Measurements from ENCODE around the gene MAP4.

Gene MAP4

GRCh38 chr3:47854267-47854666 lies 161.9 kb downstream of the MAP4 start:
- Mint-ChIP-seq H3K4me1 (ENCODE audit: low read depth in 2 of 2) (peaks cover 0 to 2% of the 10 kb centered on the region in 2 donors), H3K4me3 (no peak overlapping the region), H3K36me3 (ENCODE audit: insufficient read depth) (peaks cover 41% of the 10 kb centered on the region), H3K27me3 (no peaks in the 10 kb centered on the region), H3K27ac (peak overlapping the region in 1 of 2 donors; percentile 44), H3K9me3 (no peaks in the 10 kb centered on the region)
- DNase-seq (no peak), ATAC-seq (replicated peaks) (no peak)

- H3K4me3 Mint-ChIP-seq: no peak overlapping the region
- H3K9me3 Mint-ChIP-seq: no peaks in the 10 kb centered on the region
- no peaks in the 10 kb centered on the region for H3K27me3 Mint-ChIP-seq
- peaks cover 0 to 2% of the 10 kb centered on the region in 2 donors for H3K4me1 Mint-ChIP-seq (ENCODE audit: low read depth in 2 of 2)
- ATAC-seq (replicated peaks): no peak
- no peak for DNase-seq
- peaks cover 44% of the 10 kb centered on the region for H3K36me3 Mint-ChIP-seq (ENCODE audit: insufficient read depth)
- H3K27ac Mint-ChIP-seq: peak overlapping the region in 1 of 2 donors; percentile 57
Measured at GRCh38 chr3:47852604-47853602, 163.3 kb downstream of the MAP4 start.

GRCh38 chr3:47851888-47852603 lies 164.2 kb downstream of the MAP4 start:
- Mint-ChIP-seq H3K27me3 (no peaks in the 10 kb centered on the region), H3K4me3 (no peak overlapping the region), H3K27ac (peak overlapping the region in 1 of 2 donors; percentile 57), H3K4me1 (ENCODE audit: low read depth in 2 of 2) (peaks cover 0 to 2% of the 10 kb centered on the region in 2 donors), H3K9me3 (no peaks in the 10 kb centered on the region), H3K36me3 (ENCODE audit: insufficient read depth) (peaks cover 49% of the 10 kb centered on the region)
- ATAC-seq (replicated peaks) (no peak), DNase-seq (no peak)

- Mint-ChIP-seq H3K36me3 (ENCODE audit: insufficient read depth) (peaks cover 51% of the 10 kb centered on the region), H3K9me3 (no peaks in the 10 kb centered on the region), H3K4me1 (ENCODE audit: low read depth in 2 of 2) (peaks cover 0 to 2% of the 10 kb centered on the region in 2 donors), H3K27ac (peak overlapping the region in 1 of 2 donors; percentile 70), H3K4me3 (no peak overlapping the region), H3K27me3 (no peaks in the 10 kb centered on the region)
- DNase-seq (no peak), ATAC-seq (replicated peaks) (no peak)
Measured at GRCh38 chr3:47850564-47851410, 165.4 kb downstream of the MAP4 start.

- Mint-ChIP-seq H3K27me3 (no peaks in the 10 kb centered on the region), H3K4me3 (no peak overlapping the region), H3K27ac (peak overlapping the region; percentile 63 to 77), H3K36me3 (ENCODE audit: insufficient read depth) (peaks cover 51% of the 10 kb centered on the region), H3K9me3 (no peaks in the 10 kb centered on the region), H3K4me1 (ENCODE audit: low read depth in 2 of 2) (peaks cover 0 to 2% of the 10 kb centered on the region in 2 donors)
- peak; percentile 33 for ATAC-seq (replicated peaks)
- no peak for DNase-seq
Measured at GRCh38 chr3:47849699-47850563, 166.3 kb downstream of the MAP4 start.

GRCh38 chr3:47849186-47849698 lies 167.0 kb downstream of the MAP4 start:
- H3K27ac Mint-ChIP-seq: peak overlapping the region; percentile 63 to 77
- H3K4me1 Mint-ChIP-seq (ENCODE audit: low read depth in 2 of 2): peaks cover 0 to 2% of the 10 kb centered on the region in 2 donors
- no peak for ATAC-seq (replicated peaks)

GRCh38 chr3:47848599-47849117 lies 167.6 kb downstream of the MAP4 start:
- Mint-ChIP-seq H3K9me3 (no peaks in the 10 kb centered on the region), H3K27me3 (no peaks in the 10 kb centered on the region), H3K36me3 (ENCODE audit: insufficient read depth) (peaks cover 51% of the 10 kb centered on the region), H3K4me1 (ENCODE audit: low read depth in 2 of 2) (peaks cover 2 to 4% of the 10 kb centered on the region in 2 donors), H3K27ac (no peak overlapping the region), H3K4me3 (no peak overlapping the region)
- DNase-seq (no peak), ATAC-seq (replicated peaks) (no peak)

More at GRCh38 chr3:47849186-47849698, 167.0 kb downstream of the MAP4 start:
- no peak for DNase-seq
- H3K9me3 Mint-ChIP-seq: no peaks in the 10 kb centered on the region
- no peak overlapping the region for H3K4me3 Mint-ChIP-seq
- H3K27me3 Mint-ChIP-seq: no peaks in the 10 kb centered on the region
- H3K36me3 Mint-ChIP-seq (ENCODE audit: insufficient read depth): peaks cover 52% of the 10 kb centered on the region

GRCh38 chr3:47847801-47848518 lies 168.3 kb downstream of the MAP4 start:
- peaks cover 2 to 4% of the 10 kb centered on the region in 2 donors for H3K4me1 Mint-ChIP-seq (ENCODE audit: low read depth in 2 of 2)
- ATAC-seq (replicated peaks) (no peak), DNase-seq (no peak)
- H3K27me3 Mint-ChIP-seq: no peaks in the 10 kb centered on the region
- H3K36me3 Mint-ChIP-seq (ENCODE audit: insufficient read depth): peaks cover 57% of the 10 kb centered on the region
- no peak overlapping the region for H3K27ac Mint-ChIP-seq
- H3K9me3 Mint-ChIP-seq: no peaks in the 10 kb centered on the region
- H3K4me3 Mint-ChIP-seq: no peak overlapping the region

- no peak overlapping the region for H3K4me3 Mint-ChIP-seq
- H3K27me3 Mint-ChIP-seq: no peaks in the 10 kb centered on the region
- H3K27ac Mint-ChIP-seq: no peak overlapping the region
- no peaks in the 10 kb centered on the region for H3K9me3 Mint-ChIP-seq
- peaks cover 55% of the 10 kb centered on the region for H3K36me3 Mint-ChIP-seq (ENCODE audit: insufficient read depth)
- ATAC-seq (replicated peaks): no peak
- no peak for DNase-seq
- peaks cover 2 to 4% of the 10 kb centered on the region in 2 donors for H3K4me1 Mint-ChIP-seq (ENCODE audit: low read depth in 2 of 2)
Measured at GRCh38 chr3:47847260-47847659, 169.0 kb downstream of the MAP4 start.

- no peaks in the 10 kb centered on the region for H3K27me3 Mint-ChIP-seq
- H3K4me3 Mint-ChIP-seq: no peak overlapping the region
- ATAC-seq (replicated peaks) (no peak), DNase-seq (no peak)
- H3K9me3 Mint-ChIP-seq: no peaks in the 10 kb centered on the region
- H3K27ac Mint-ChIP-seq: no peak overlapping the region
- H3K36me3 Mint-ChIP-seq (ENCODE audit: insufficient read depth): peaks cover 55% of the 10 kb centered on the region
- peaks cover 2 to 4% of the 10 kb centered on the region in 2 donors for H3K4me1 Mint-ChIP-seq (ENCODE audit: low read depth in 2 of 2)
Measured at GRCh38 chr3:47846880-47847248, 169.4 kb downstream of the MAP4 start.

GRCh38 chr3:47846186-47846879 lies 169.9 kb downstream of the MAP4 start:
- H3K4me3 Mint-ChIP-seq: no peak overlapping the region
- no peaks in the 10 kb centered on the region for H3K27me3 Mint-ChIP-seq
- H3K36me3 Mint-ChIP-seq (ENCODE audit: insufficient read depth): peaks cover 58% of the 10 kb centered on the region
- ATAC-seq (replicated peaks): no peak
- H3K4me1 Mint-ChIP-seq (ENCODE audit: low read depth in 2 of 2): peaks cover 3 to 4% of the 10 kb centered on the region in 2 donors
- H3K27ac Mint-ChIP-seq: no peak overlapping the region
- no peaks in the 10 kb centered on the region for H3K9me3 Mint-ChIP-seq
- DNase-seq: no peak
